ENCODE results near the gene CYBRD1. TPM values are rescaled to one million over a fixed set of nuclear protein-coding genes. Genes with fewer than 3 reads are reported as not detected.

The CYBRD1 gene
- total RNA-seq, 1 experiment from 2014 or later: 9.7 TPM

DNA sequence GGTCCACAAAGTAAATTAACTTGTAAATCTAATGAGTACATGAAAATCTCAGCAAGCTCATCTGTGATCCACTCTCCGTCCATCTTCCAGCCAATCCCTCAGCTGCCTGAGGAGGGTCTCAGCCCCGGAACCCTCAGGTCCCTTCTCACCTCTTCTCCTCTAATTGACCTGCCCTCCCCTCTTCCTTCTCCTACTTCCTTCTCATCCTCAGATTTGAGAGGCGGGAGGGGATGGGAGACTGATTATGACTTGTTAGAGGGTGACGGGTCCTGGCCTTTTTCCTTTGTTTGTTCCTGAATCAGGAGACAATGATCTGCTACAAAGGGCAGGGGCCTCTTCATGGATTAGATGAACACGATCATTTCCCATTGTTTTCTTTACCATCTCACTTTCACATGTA lies 80.1 kb downstream of the CYBRD1 start:
- TF ChIP-seq, protein P1, sequence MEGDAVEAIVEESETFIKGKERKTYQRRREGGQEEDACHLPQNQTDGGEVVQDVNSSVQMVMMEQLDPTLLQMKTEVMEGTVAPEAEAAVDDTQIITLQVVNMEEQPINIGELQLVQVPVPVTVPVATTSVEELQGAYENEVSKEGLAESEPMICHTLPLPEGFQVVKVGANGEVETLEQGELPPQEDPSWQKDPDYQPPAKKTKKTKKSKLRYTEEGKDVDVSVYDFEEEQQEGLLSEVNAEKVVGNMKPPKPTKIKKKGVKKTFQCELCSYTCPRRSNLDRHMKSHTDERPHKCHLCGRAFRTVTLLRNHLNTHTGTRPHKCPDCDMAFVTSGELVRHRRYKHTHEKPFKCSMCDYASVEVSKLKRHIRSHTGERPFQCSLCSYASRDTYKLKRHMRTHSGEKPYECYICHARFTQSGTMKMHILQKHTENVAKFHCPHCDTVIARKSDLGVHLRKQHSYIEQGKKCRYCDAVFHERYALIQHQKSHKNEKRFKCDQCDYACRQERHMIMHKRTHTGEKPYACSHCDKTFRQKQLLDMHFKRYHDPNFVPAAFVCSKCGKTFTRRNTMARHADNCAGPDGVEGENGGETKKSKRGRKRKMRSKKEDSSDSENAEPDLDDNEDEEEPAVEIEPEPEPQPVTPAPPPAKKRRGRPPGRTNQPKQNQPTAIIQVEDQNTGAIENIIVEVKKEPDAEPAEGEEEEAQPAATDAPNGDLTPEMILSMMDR (IDR thresholded peaks at IDR 0.05; ENCODE audit: insufficient read depth in 1 of 2, low read depth in 1 of 2, low read length in 1 of 2, severe bottlenecking in 1 of 2, unreplicated experiment in 1 of 2): no peak
- H3K27ac Mint-ChIP-seq (ENCODE audit: unreplicated experiment): no peak overlapping the region
- H3K4me1 ChIP-seq: no peaks in the 10 kb centered on the region
- ChIA-PET CTCF (no interaction called here), POLR2A (no interaction called here)
- H3K4me1 Mint-ChIP-seq (ENCODE audit: low read depth, unreplicated experiment): peaks cover 6% of the 10 kb centered on the region
- peaks cover 12% of the 10 kb centered on the region for H3K27me3 Mint-ChIP-seq (ENCODE audit: insufficient read depth, unreplicated experiment)
- BruUV-seq (replicated peaks): no TSS peak
- no peak overlapping the region for H3K4me3 Mint-ChIP-seq (ENCODE audit: unreplicated experiment)
- no peaks in the 10 kb centered on the region for H3K36me3 ChIP-seq (ENCODE audit: control insufficient read depth, insufficient read depth, low read length)
- intact Hi-C loops (cut with micrococcal nuclease; ENCODE audit: unreplicated experiment): no loop called here
- no peaks in the 10 kb centered on the region for H3K27me3 ChIP-seq (replicated peaks; ENCODE audit: control insufficient read depth, insufficient read depth, low read length)
- H3K4me3 ChIP-seq (ENCODE audit: low read depth, low read length): no peak overlapping the region
- DNase-seq: no peak
- no peaks in the 10 kb centered on the region for H3K9me3 Mint-ChIP-seq (ENCODE audit: unreplicated experiment)
- H3K36me3 Mint-ChIP-seq (ENCODE audit: insufficient read depth, unreplicated experiment): no peaks in the 10 kb centered on the region
- no peaks in the 10 kb centered on the region for H3K9me3 ChIP-seq

Other genes with a start within 250 kb of the CYBRD1 start
- gene METTL8, start 88.5 kb upstream of the CYBRD1 start, total RNA-seq (2022): 25.7 and 28.5 TPM in 2 replicates
- 20.8 and 22.7 TPM in 2 replicates for gene DCAF17, start 88.2 kb upstream of the CYBRD1 start, total RNA-seq (2022)
- 62.9 and 69.6 TPM in 2 replicates for gene DYNC1I2, start 165.0 kb downstream of the CYBRD1 start, total RNA-seq (2022)

Data from Caco-2 (cell line).